IPS-15b (cell line): ENCODE measurements around the gene OR52J3.

Source experiments
- H3K27me3 ChIP-seq: one replicate; pipeline ENCODE4 v1.6.1; 2013; ENCODE audit warnings: low read length; ENCODE audit not compliant: control insufficient read depth, insufficient read depth
- H3K36me3 ChIP-seq: one replicate; pipeline ENCODE4 v1.6.1; 2013; ENCODE audit warnings: low read length; ENCODE audit not compliant: control insufficient read depth, insufficient read depth
- H3K4me1 ChIP-seq: one replicate; pipeline ENCODE4 v1.6.1; 2013; ENCODE audit warnings: mild to moderate bottlenecking, low read length; ENCODE audit not compliant: control insufficient read depth, insufficient read depth
- H3K4me3 ChIP-seq: one replicate; pipeline ENCODE4 v1.5.1; 2013; ENCODE audit warnings: low read depth, low read length
- H3K9ac ChIP-seq: one replicate; pipeline ENCODE4 v1.6.1; 2013; ENCODE audit warnings: low read depth, mild to moderate bottlenecking, low read length
- H3K9me3 ChIP-seq: one replicate; pipeline ENCODE4 v1.6.1; 2013; ENCODE audit warnings: mild to moderate bottlenecking, low read length; ENCODE audit not compliant: control insufficient read depth, insufficient read depth

OR52J3 gene

DNA sequence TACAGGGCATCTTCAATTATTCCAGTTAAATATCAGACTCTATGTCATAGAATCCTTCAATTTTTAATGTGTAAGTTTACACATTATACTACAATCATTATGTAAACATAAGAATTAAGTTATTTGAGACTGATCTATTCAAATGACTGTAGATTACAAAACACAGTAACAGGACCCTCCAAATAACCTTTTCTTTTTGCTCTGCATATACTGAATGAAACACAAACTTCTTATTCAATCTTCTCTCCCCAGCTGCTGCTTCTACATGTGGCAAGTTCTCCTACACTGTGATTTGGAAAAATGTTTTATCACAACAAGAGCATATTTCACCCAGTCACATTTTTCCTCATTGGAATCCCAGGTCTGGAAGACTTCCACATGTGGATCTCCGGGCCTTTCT, at the start of gene OR52J3:
TSS of gene OR52J3 (plus strand) at position 301 of the 400 bp plus-strand sequence. CDS start at position 301, 0 bp downstream.
- Histone ChIP-seq H3K4me3 (no peak within 1 kb of the TSS), H3K36me3 (no peaks in the 10 kb centered on the region)

DNA sequence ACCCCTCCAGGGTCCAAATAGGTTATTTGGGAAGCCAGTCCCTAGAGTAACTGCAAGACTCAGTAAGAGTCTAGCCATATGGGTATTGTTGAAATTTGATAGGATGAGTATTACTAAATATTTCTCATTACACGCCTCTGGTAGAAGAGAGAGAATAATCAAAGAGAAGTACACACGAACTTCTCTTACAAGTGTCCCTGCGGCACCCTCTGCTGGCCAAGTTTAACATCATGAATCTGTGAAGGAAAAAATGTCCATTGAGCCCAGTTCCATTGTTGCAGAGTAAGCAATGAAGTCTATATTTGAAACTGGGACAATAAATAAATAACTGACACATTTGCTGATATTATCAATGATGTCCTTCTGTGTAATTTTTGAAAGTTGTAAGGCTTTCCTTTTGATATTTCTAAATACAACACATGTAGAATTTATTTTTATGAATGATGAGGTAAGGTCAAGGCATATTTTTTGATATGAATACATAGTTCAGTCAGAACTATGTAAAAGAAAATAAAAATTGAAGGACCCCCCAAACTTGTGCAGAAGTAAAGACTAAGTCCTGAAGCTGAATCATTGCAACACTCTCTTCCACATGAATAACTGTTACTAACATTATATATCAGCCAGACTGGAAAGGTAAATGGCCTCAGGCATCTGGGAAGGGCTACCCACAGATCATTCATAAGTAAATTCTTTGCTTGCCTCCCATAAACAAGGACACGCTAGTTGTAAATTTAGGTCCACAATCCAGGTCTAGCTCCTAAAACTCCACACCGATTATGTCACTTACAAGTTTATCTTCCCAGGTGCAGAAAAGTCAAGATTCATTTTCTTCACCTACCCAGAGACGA, 41.7 kb upstream of the OR52J3 start:
- no peaks in the 10 kb centered on the region for H3K4me1 ChIP-seq
- no peak overlapping the region for H3K4me3 ChIP-seq
- H3K9ac ChIP-seq, result no peak overlapping the region
- no peaks in the 10 kb centered on the region for H3K9me3 ChIP-seq
- H3K27me3 ChIP-seq, result no peaks in the 10 kb centered on the region
- no peaks in the 10 kb centered on the region for H3K36me3 ChIP-seq

More for the DNA sequence above, at the start of gene OR52J3:
- Histone ChIP-seq H3K9ac (no peak within 1 kb of the TSS), H3K27me3 (no peaks in the 10 kb centered on the region), H3K9me3 (no peaks in the 10 kb centered on the region), H3K4me1 (no peaks in the 10 kb centered on the region)

DNA sequence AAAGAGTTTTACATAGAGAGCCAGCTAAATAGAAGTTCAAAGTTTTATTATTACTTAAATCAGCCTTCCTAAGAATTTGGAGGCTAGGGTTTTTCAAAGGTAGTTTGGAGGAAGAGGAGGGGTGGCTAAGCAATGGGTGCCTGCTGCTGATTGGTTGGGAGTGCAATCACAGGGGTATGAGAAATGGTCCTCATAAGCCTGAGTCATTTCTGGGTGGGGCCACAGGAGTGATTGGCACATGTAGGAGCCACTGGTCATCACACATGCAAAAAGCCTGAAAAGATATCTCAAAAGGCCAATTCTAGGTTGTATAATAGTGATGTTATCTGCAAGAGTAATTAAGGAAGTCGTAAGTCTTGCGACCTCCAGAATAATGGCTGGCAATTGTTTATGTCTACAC, 38.8 kb upstream of the OR52J3 start:
- H3K9me3 ChIP-seq, result no peaks in the 10 kb centered on the region
- no peak overlapping the region for H3K4me3 ChIP-seq
- H3K36me3 ChIP-seq, result no peaks in the 10 kb centered on the region
- no peaks in the 10 kb centered on the region for H3K27me3 ChIP-seq
- no peak overlapping the region for H3K9ac ChIP-seq
- no peaks in the 10 kb centered on the region for H3K4me1 ChIP-seq

DNA sequence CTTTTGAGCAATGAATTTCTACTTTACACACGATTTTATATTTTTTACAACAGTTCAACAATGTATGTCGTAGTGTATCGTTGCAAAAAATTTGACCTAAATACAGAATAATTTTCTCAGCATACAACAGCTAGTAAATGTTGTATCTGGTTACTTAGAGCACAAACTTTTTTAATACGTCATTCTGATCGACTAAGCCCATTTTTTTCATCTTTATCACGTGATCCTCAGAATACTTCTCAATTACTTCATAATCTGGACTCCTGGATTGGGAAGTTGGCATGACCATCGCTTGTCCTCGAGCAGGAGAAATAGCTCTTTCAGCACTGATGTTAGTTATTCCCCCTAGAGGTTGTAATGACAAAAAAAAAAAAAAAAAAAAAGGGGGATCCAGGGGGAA, 35.1 kb upstream of the OR52J3 start:
- no peaks in the 10 kb centered on the region for H3K9me3 ChIP-seq
- no peaks in the 10 kb centered on the region for H3K27me3 ChIP-seq
- H3K9ac ChIP-seq, result no peak overlapping the region
- H3K36me3 ChIP-seq, result no peaks in the 10 kb centered on the region
- H3K4me1 ChIP-seq, result no peaks in the 10 kb centered on the region
- no peak overlapping the region for H3K4me3 ChIP-seq

DNA sequence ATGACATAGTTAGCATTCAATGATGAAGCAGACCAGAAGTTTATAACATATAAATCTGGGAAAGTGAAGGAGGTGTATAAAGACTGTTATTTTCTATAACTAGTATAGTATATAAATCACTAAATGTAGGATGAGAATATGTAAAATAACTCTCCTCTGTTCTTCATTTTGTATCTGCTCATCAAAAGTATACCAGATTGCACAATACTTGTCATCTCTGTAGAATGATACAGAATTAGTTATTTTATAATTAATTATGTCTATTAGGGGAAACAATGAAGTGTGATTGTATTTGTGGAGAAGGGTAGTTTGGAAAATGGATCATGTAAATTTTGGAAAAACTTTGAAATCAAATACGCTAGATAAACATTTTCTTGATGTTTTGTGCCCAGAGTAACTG, 33.3 kb upstream of the OR52J3 start:
- no peaks in the 10 kb centered on the region for H3K4me1 ChIP-seq
- H3K36me3 ChIP-seq, result no peaks in the 10 kb centered on the region
- H3K9ac ChIP-seq, result no peak overlapping the region
- H3K27me3 ChIP-seq, result no peaks in the 10 kb centered on the region
- H3K4me3 ChIP-seq, result no peak overlapping the region
- H3K9me3 ChIP-seq, result no peaks in the 10 kb centered on the region

DNA sequence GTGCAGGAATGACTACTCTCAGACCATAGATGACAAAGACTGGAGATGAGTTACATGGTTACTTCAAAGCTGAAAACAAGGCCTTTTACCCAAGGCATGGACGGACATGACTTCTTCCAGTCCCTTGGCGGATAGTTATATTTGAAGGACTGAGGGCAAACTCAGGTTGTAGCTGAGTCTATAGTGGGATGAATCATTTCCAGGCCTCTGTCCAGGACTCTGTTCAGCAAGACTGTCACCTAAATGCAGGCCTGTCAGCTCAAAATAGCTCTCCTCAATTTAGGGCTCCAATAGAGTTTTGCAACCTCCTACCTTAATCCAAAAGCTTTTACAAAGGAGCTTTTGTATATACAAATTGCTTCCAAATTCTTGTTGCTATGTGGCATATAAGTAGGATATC, 24.3 kb upstream of the OR52J3 start:
- Histone ChIP-seq H3K4me1 (no peaks in the 10 kb centered on the region), H3K9me3 (no peaks in the 10 kb centered on the region), H3K27me3 (no peaks in the 10 kb centered on the region), H3K36me3 (no peaks in the 10 kb centered on the region), H3K4me3 (no peak overlapping the region), H3K9ac (no peak overlapping the region)

DNA sequence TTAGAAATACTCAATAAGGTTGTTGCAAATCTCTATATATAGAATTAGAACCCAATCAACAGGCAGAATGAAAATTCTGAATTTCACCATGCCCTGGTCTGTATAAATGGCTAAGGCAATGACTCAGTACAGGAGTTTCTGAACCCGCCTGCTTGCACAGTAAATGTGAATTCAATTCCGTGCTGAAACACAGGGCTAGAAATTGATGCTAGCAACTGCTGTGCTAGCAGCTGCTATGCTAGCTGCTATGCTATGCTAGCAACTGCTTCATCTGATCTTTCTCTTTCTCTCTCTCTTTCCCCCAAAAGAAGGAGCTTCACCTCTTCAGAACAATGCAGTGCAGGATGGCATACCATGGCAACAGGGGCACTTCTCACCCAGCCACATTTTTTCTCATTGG, 9.7 kb upstream of the OR52J3 start:
- Histone ChIP-seq H3K36me3 (no peaks in the 10 kb centered on the region), H3K27me3 (no peaks in the 10 kb centered on the region), H3K9me3 (no peaks in the 10 kb centered on the region), H3K4me3 (no peak overlapping the region), H3K9ac (no peak overlapping the region), H3K4me1 (no peaks in the 10 kb centered on the region)

DNA sequence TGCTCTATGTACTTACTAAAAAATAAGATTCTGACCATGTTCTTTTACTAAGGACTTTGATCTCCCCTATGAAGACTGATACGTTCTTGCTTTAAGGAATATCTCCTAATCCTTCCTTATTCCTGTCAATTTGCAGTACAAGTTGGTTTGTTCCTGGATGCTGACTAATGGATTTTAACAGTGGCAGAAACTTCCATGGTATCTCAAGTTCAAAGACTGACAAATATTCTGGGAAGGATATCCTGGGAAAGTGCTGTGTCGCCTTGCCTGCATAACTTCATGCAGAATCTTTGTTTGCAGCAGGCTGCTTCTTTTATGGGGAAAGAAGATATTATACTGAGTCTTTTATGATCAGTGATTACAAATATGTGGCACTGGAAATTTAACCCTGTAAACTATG, 8.4 kb upstream of the OR52J3 start:
- Histone ChIP-seq H3K36me3 (no peaks in the 10 kb centered on the region), H3K9me3 (no peaks in the 10 kb centered on the region), H3K9ac (no peak overlapping the region), H3K4me3 (no peak overlapping the region), H3K27me3 (no peaks in the 10 kb centered on the region), H3K4me1 (no peaks in the 10 kb centered on the region)

DNA sequence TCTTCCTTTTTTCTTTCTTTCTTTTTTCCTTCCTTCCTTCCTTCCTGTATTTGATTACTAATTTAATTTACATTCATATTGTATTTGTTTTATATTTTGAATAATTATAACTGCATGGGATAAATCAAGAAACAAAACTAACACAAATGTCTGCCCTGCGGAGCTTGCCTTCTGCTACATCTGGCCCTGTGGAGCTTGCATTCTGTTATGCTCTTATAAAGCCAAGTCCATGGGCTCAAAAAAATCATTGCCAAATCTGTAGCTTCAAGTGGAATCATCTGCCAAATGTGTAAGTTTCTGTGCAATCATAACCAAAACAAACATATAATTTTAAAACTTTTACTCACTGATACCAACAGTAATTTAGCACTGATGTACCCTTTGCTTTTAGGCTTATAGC, 8.0 kb upstream of the OR52J3 start:
- Histone ChIP-seq H3K9ac (no peak overlapping the region), H3K4me3 (no peak overlapping the region), H3K36me3 (no peaks in the 10 kb centered on the region), H3K27me3 (no peaks in the 10 kb centered on the region), H3K4me1 (no peaks in the 10 kb centered on the region), H3K9me3 (no peaks in the 10 kb centered on the region)

DNA sequence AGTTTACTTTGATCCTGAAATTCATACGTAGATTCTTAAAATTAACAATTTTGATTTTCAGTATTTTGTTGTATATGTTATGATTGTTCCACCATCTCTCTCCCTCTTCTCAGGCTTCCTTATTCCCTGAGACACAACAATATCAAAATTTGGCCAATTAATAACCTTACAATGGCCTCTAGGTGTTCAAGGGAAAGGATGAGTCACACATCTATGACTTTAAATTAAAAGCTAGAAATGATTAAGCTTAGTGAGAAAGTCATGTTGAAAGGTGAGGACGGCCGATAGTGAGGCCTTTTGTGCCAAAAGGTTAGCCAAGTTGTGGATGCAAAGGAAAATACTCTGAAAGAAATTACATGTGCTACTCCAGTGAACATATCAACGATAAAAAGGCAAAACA, 5.5 kb upstream of the OR52J3 start:
- H3K27me3 ChIP-seq, result no peaks in the 10 kb centered on the region
- H3K9me3 ChIP-seq, result no peaks in the 10 kb centered on the region
- no peak overlapping the region for H3K4me3 ChIP-seq
- no peaks in the 10 kb centered on the region for H3K36me3 ChIP-seq
- H3K4me1 ChIP-seq, result no peaks in the 10 kb centered on the region
- H3K9ac ChIP-seq, result no peak overlapping the region

DNA sequence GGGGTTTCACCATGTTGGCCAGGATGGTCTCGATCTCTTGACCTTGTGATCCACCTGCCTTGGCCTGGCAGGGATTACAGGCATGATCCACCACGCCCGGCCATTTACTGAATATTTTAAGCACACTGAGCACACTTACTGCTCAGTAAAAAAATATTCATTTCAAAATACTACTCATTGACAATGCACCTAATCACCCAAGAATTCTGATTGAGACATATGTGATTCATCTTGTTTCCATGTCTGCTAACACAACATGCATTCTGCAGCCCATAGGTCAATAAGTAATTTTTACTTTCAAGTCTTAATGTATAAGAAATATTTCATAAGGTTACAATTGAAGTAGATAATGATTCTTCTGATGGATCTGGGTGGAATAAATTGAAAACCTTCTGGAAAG, 4.2 kb upstream of the OR52J3 start:
- no peaks in the 10 kb centered on the region for H3K4me1 ChIP-seq
- H3K9ac ChIP-seq, result no peak overlapping the region
- no peaks in the 10 kb centered on the region for H3K9me3 ChIP-seq
- no peak overlapping the region for H3K4me3 ChIP-seq
- H3K36me3 ChIP-seq, result no peaks in the 10 kb centered on the region
- no peaks in the 10 kb centered on the region for H3K27me3 ChIP-seq

DNA sequence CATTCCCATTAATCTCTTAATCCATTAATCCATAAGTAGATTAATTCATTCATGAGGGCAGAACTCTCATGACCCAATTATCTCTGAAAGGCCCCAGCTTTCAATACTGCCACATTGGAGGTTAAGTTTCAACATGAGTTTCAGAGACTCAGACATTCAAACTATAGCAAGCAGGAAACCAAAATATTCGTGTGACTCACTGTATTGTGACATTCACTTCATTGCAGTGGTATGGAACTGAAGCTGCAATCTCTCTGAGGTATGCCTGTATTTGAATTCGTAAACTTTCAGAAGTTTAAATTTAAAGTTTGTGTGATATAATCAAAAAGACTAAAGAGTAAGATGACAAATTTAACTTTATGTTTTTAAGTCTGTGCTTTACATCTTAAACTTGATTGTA, 2.9 kb upstream of the OR52J3 start:
- H3K4me3 ChIP-seq, result no peak overlapping the region
- H3K9me3 ChIP-seq, result no peaks in the 10 kb centered on the region

More for the DNA sequence above, 2.9 kb upstream of the OR52J3 start:
- no peaks in the 10 kb centered on the region for H3K27me3 ChIP-seq
- H3K9ac ChIP-seq, result no peak overlapping the region
- H3K4me1 ChIP-seq, result no peaks in the 10 kb centered on the region
- H3K36me3 ChIP-seq, result no peaks in the 10 kb centered on the region
